ENCODE results near the gene CBR1.
"Not testable (repeated sequence)": the region's sequence is repeated elsewhere in the genome, so short reads cannot be mapped to it uniquely, and the experiment has no call there.

The CBR1 gene

GRCh38 chr21:36052860-36053714, 16.7 kb upstream of the CBR1 start:
- DNase-seq, result no peak

GRCh38 chr21:36053715-36054062, 16.1 kb upstream of the CBR1 start:
- no peak for DNase-seq

- DNase-seq, result no peak
Measured at GRCh38 chr21:36055551-36055950, 14.3 kb upstream of the CBR1 start.

- DNase-seq, result no peak
Measured at GRCh38 chr21:36059823-36060158, 10.0 kb upstream of the CBR1 start.

GRCh38 chr21:36060159-36060921, 9.5 kb upstream of the CBR1 start, which contains the start of gene SETD4:
Gene SETD4 (minus strand): TSS chr21:36060526. CDS start chr21:36058888, 1,638 bp downstream.
- DNase-seq, result peak; percentile 98

- no peak for DNase-seq
Measured at GRCh38 chr21:36061445-36061844, 8.4 kb upstream of the CBR1 start.

GRCh38 chr21:36063375-36064084, 6.3 kb upstream of the CBR1 start:
- no peak for DNase-seq

GRCh38 chr21:36064085-36064460, 5.8 kb upstream of the CBR1 start:
- DNase-seq, result no peak

GRCh38 chr21:36065497-36066036, 4.3 kb upstream of the CBR1 start:
- DNase-seq, result no peak

- no peak for DNase-seq
Measured at GRCh38 chr21:36068748-36069398, 951 bp upstream of the CBR1 start.

- no peak for DNase-seq
Measured at GRCh38 chr21:36070999-36071398, 1.2 kb downstream of the CBR1 start.

GRCh38 chr21:36072453-36073162, 2.8 kb downstream of the CBR1 start:
- DNase-seq, result no peak

GRCh38 chr21:36073181-36073580, 3.4 kb downstream of the CBR1 start:
- DNase-seq, result no peak

GRCh38 chr21:36073911-36074310, 4.1 kb downstream of the CBR1 start:
- DNase-seq, result not testable (repeated sequence)

- no peak for DNase-seq
Measured at GRCh38 chr21:36075171-36075570, 5.3 kb downstream of the CBR1 start.

- DNase-seq, result no peak
Measured at GRCh38 chr21:36075953-36076352, 6.1 kb downstream of the CBR1 start.

- peak; percentile 45 for DNase-seq
Measured at GRCh38 chr21:36076878-36077655, 7.2 kb downstream of the CBR1 start.

- peak; percentile 11 for DNase-seq
Measured at GRCh38 chr21:36077758-36078157, 7.9 kb downstream of the CBR1 start.

GRCh38 chr21:36079010-36079649, 9.3 kb downstream of the CBR1 start:
- DNase-seq, result no peak

GRCh38 chr21:36079671-36080070, 9.8 kb downstream of the CBR1 start:
- no peak for DNase-seq

- no peak for DNase-seq
Measured at GRCh38 chr21:36080386-36080785, 10.6 kb downstream of the CBR1 start.

Measured in NCI-H82 (cell line).